ENCODE data around the gene TPMT.
"Not testable (repeated sequence)": the region's sequence is repeated elsewhere in the genome, so short reads cannot be mapped to it uniquely, and the experiment has no call there.

Gene TPMT

GRCh38 chr6:18155150-18155863, 430 bp upstream of the TPMT start, which contains the start of gene KDM1B:
KDM1B (plus strand) TSS chr6:18155422; CDS start chr6:18159896, 4,474 bp downstream.
- no peak within 1 kb of the TSS for H3K27ac ChIP-seq (ENCODE audit: low read depth, low read length)
- peak within 1 kb of the TSS; percentile 95 for H3K4me3 ChIP-seq (ENCODE audit: low read depth, low read length)
- no peaks in the 10 kb centered on the region for H3K27me3 ChIP-seq (ENCODE audit: control insufficient read depth, insufficient read depth, low read length)
- H3K36me3 ChIP-seq (ENCODE audit: control insufficient read depth, insufficient read depth, low read length), result peaks cover 4% of the 10 kb centered on the region
- peaks cover 16% of the 10 kb centered on the region for H3K4me1 ChIP-seq (ENCODE audit: control insufficient read depth, insufficient read depth, low read length)
- H3K9ac ChIP-seq (ENCODE audit: low read length), result peak within 1 kb of the TSS; percentile 76
- H3K9me3 ChIP-seq (ENCODE audit: control insufficient read depth, insufficient read depth, low read depth, low read length), result no peaks in the 10 kb centered on the region

- Histone ChIP-seq H3K9me3 (ENCODE audit: control insufficient read depth, insufficient read depth, low read depth, low read length) (no peaks in the 10 kb centered on the region), H3K36me3 (ENCODE audit: control insufficient read depth, insufficient read depth, low read length) (peaks cover 4% of the 10 kb centered on the region; the same call in 1 of the 2 replicates), H3K4me3 (ENCODE audit: low read depth, low read length) (peak overlapping the region; percentile 72), H3K27me3 (ENCODE audit: control insufficient read depth, insufficient read depth, low read length) (no peaks in the 10 kb centered on the region), H3K9ac (ENCODE audit: low read length) (no peak overlapping the region), H3K4me1 (ENCODE audit: control insufficient read depth, insufficient read depth, low read length) (peaks cover 16% of the 10 kb centered on the region), H3K27ac (ENCODE audit: low read depth, low read length) (no peak overlapping the region)
These were observed 1.6 kb downstream of the TPMT start for GRCh38 chr6:18153311-18153703.

GRCh38 chr6:18151801-18152200, 3.1 kb downstream of the TPMT start:
- no peak overlapping the region for H3K27ac ChIP-seq (ENCODE audit: low read depth, low read length)
- peaks cover 16% of the 10 kb centered on the region for H3K4me1 ChIP-seq (ENCODE audit: control insufficient read depth, insufficient read depth, low read length)
- H3K36me3 ChIP-seq (ENCODE audit: control insufficient read depth, insufficient read depth, low read length), result peaks cover 10% of the 10 kb centered on the region
- H3K9me3 ChIP-seq (ENCODE audit: control insufficient read depth, insufficient read depth, low read depth, low read length), result no peaks in the 10 kb centered on the region
- no peak overlapping the region for H3K9ac ChIP-seq (ENCODE audit: low read length)
- no peak overlapping the region for H3K4me3 ChIP-seq (ENCODE audit: low read depth, low read length)
- H3K27me3 ChIP-seq (ENCODE audit: control insufficient read depth, insufficient read depth, low read length), result no peaks in the 10 kb centered on the region

- H3K9me3 ChIP-seq (ENCODE audit: control insufficient read depth, insufficient read depth, low read depth, low read length); H3K9ac ChIP-seq (ENCODE audit: low read length); H3K27me3 ChIP-seq (ENCODE audit: control insufficient read depth, insufficient read depth, low read length); H3K27ac ChIP-seq (ENCODE audit: low read depth, low read length); H3K4me3 ChIP-seq (ENCODE audit: low read depth, low read length): not testable (repeated sequence)
- Histone ChIP-seq H3K36me3 (ENCODE audit: control insufficient read depth, insufficient read depth, low read length) (peaks cover 10% of the 10 kb centered on the region), H3K4me1 (ENCODE audit: control insufficient read depth, insufficient read depth, low read length) (peaks cover 16% of the 10 kb centered on the region)
These were observed 3.5 kb downstream of the TPMT start for GRCh38 chr6:18151391-18151790.

GRCh38 chr6:18148304-18149025, 6.4 kb downstream of the TPMT start:
- Histone ChIP-seq H3K27ac (ENCODE audit: low read depth, low read length) (no peak overlapping the region), H3K9ac (ENCODE audit: low read length) (no peak overlapping the region), H3K4me1 (ENCODE audit: control insufficient read depth, insufficient read depth, low read length) (peaks cover 10% of the 10 kb centered on the region), H3K27me3 (ENCODE audit: control insufficient read depth, insufficient read depth, low read length) (no peaks in the 10 kb centered on the region), H3K9me3 (ENCODE audit: control insufficient read depth, insufficient read depth, low read depth, low read length) (no peaks in the 10 kb centered on the region), H3K4me3 (ENCODE audit: low read depth, low read length) (no peak overlapping the region), H3K36me3 (ENCODE audit: control insufficient read depth, insufficient read depth, low read length) (peaks cover 16% of the 10 kb centered on the region)

GRCh38 chr6:18147616-18148015, 7.3 kb downstream of the TPMT start:
- no peak overlapping the region for H3K9ac ChIP-seq (ENCODE audit: low read length)
- H3K4me1 ChIP-seq (ENCODE audit: control insufficient read depth, insufficient read depth, low read length), result peaks cover 1% of the 10 kb centered on the region; the same call in 1 of the 2 replicates
- H3K27ac ChIP-seq (ENCODE audit: low read depth, low read length), result no peak overlapping the region
- no peaks in the 10 kb centered on the region for H3K27me3 ChIP-seq (ENCODE audit: control insufficient read depth, insufficient read depth, low read length)
- H3K9me3 ChIP-seq (ENCODE audit: control insufficient read depth, insufficient read depth, low read depth, low read length), result no peaks in the 10 kb centered on the region
- peaks cover 24% of the 10 kb centered on the region for H3K36me3 ChIP-seq (ENCODE audit: control insufficient read depth, insufficient read depth, low read length)
- H3K4me3 ChIP-seq (ENCODE audit: low read depth, low read length), result no peak overlapping the region

GRCh38 chr6:18147160-18147559, 7.7 kb downstream of the TPMT start:
- Histone ChIP-seq H3K4me1 (ENCODE audit: control insufficient read depth, insufficient read depth, low read length) (peaks cover 1% of the 10 kb centered on the region), H3K4me3 (ENCODE audit: low read depth, low read length) (no peak overlapping the region), H3K9ac (ENCODE audit: low read length) (no peak overlapping the region), H3K9me3 (ENCODE audit: control insufficient read depth, insufficient read depth, low read depth, low read length) (no peaks in the 10 kb centered on the region), H3K36me3 (ENCODE audit: control insufficient read depth, insufficient read depth, low read length) (peaks cover 26% of the 10 kb centered on the region), H3K27ac (ENCODE audit: low read depth, low read length) (no peak overlapping the region), H3K27me3 (ENCODE audit: control insufficient read depth, insufficient read depth, low read length) (no peaks in the 10 kb centered on the region)

- H3K4me1 ChIP-seq (ENCODE audit: control insufficient read depth, insufficient read depth, low read length), result peaks cover 8% of the 10 kb centered on the region
- H3K36me3 ChIP-seq (ENCODE audit: control insufficient read depth, insufficient read depth, low read length), result peaks cover 40% of the 10 kb centered on the region
- H3K4me3 ChIP-seq (ENCODE audit: low read depth, low read length), result no peak overlapping the region
- H3K27me3 ChIP-seq (ENCODE audit: control insufficient read depth, insufficient read depth, low read length), result no peaks in the 10 kb centered on the region
- H3K9me3 ChIP-seq (ENCODE audit: control insufficient read depth, insufficient read depth, low read depth, low read length), result no peaks in the 10 kb centered on the region
- no peak overlapping the region for H3K27ac ChIP-seq (ENCODE audit: low read depth, low read length)
- no peak overlapping the region for H3K9ac ChIP-seq (ENCODE audit: low read length)
These were observed 12.4 kb downstream of the TPMT start for GRCh38 chr6:18142591-18142861.

- Histone ChIP-seq H3K9me3 (ENCODE audit: control insufficient read depth, insufficient read depth, low read depth, low read length) (no peaks in the 10 kb centered on the region), H3K27ac (ENCODE audit: low read depth, low read length) (no peak overlapping the region), H3K27me3 (ENCODE audit: control insufficient read depth, insufficient read depth, low read length) (no peaks in the 10 kb centered on the region), H3K4me3 (ENCODE audit: low read depth, low read length) (no peak overlapping the region), H3K4me1 (ENCODE audit: control insufficient read depth, insufficient read depth, low read length) (peaks cover 8% of the 10 kb centered on the region), H3K36me3 (ENCODE audit: control insufficient read depth, insufficient read depth, low read length) (peaks cover 38% of the 10 kb centered on the region), H3K9ac (ENCODE audit: low read length) (no peak overlapping the region)
These were observed 12.9 kb downstream of the TPMT start for GRCh38 chr6:18141805-18142590.

GRCh38 chr6:18139935-18140621, 14.8 kb downstream of the TPMT start:
- Histone ChIP-seq H3K9me3 (ENCODE audit: control insufficient read depth, insufficient read depth, low read depth, low read length) (no peaks in the 10 kb centered on the region), H3K4me3 (ENCODE audit: low read depth, low read length) (no peak overlapping the region), H3K4me1 (ENCODE audit: control insufficient read depth, insufficient read depth, low read length) (peaks cover 8% of the 10 kb centered on the region), H3K27me3 (ENCODE audit: control insufficient read depth, insufficient read depth, low read length) (no peaks in the 10 kb centered on the region), H3K36me3 (ENCODE audit: control insufficient read depth, insufficient read depth, low read length) (peaks cover 40% of the 10 kb centered on the region), H3K9ac (ENCODE audit: low read length) (no peak overlapping the region), H3K27ac (ENCODE audit: low read depth, low read length) (no peak overlapping the region)
